T-helper 2 cell treated with Interferon-gamma antibody and Interleukin-4, amounts not matched to agents 5 μg/mL and 100 μg/mL, for 36 hours (primary cell): ENCODE measurements around the gene CD99L2.

Experiments used
- DNase-seq: peaks from one replicate; pipeline ENCODE4 v3.0.0; 2021; ENCODE audit warnings: low spot score
- H3K27ac Mint-ChIP-seq: one replicate; pipeline ENCODE4 v1.8.0; 2021; ENCODE audit warnings: mild to moderate bottlenecking, mixed read lengths
- H3K27me3 Mint-ChIP-seq: one replicate; pipeline ENCODE4 v1.8.0; 2021; ENCODE audit warnings: low read depth, mixed read lengths
- H3K36me3 Mint-ChIP-seq: one replicate; pipeline ENCODE4 v1.8.0; 2021; ENCODE audit warnings: low read depth, mixed read lengths
- H3K4me1 Mint-ChIP-seq: one replicate; pipeline ENCODE4 v1.8.0; 2021; ENCODE audit warnings: low read depth, mixed read lengths
- H3K4me3 Mint-ChIP-seq: one replicate; pipeline ENCODE4 v1.8.0; 2022; ENCODE audit warnings: mild to moderate bottlenecking, moderate library complexity, mixed read lengths
- H3K9me3 Mint-ChIP-seq: one replicate; pipeline ENCODE4 v1.8.0; 2021; ENCODE audit warnings: mixed read lengths

Gene CD99L2, protein sequence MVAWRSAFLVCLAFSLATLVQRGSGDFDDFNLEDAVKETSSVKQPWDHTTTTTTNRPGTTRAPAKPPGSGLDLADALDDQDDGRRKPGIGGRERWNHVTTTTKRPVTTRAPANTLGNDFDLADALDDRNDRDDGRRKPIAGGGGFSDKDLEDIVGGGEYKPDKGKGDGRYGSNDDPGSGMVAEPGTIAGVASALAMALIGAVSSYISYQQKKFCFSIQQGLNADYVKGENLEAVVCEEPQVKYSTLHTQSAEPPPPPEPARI

DNA sequence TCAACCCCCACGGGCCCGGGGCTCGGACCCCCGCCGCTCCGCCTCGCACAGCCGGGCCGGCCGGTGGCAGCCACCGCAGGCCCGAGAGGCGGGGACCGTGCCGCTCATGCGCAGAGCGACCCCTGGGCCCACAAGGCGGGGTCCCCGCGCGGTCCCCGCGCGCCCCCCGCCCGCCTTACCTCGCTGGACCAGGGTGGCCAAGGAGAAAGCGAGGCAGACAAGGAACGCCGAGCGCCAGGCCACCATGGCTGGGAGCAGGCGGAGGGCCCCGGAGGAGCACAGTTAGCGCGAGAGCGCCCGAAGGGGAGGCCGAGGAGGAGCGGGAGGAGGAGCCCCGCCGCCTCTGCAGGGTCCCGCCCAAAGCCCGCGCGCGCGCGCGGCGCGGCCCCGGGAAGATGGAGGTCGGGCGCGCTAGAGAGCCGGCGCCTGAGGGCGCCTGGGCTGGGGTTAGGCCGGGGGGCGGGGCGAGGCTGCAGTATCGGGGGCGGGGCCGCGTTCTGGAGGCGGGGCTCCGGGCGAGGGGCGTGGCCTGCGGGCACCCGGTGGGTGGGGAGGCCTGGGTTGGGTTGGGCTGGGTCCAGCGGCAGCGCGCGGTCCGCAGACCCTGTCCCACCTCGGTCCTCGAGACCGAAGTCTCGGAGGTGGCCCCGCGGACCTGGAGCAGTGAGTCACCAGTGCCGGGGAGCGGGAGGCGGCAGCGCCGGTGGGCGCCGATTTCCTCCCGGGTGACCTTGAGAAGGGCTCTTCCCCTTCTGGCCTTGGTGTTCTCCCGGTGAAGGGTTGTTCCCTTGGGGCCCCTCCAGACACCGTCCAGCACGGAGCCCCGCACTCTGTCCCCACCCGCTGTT is at the start of gene CD99L2:
Gene CD99L2 (minus strand): TSS at position 326 of the 848 bp plus-strand sequence. CDS start 80 bp downstream, at position 246.
- peak within 1 kb of the TSS; percentile 90 for H3K4me3 Mint-ChIP-seq
- H3K4me1 Mint-ChIP-seq = peaks cover 2% of the 10 kb centered on the region
- H3K27me3 Mint-ChIP-seq = peaks cover 14% of the 10 kb centered on the region
- H3K36me3 Mint-ChIP-seq = no peaks in the 10 kb centered on the region
- peak within 1 kb of the TSS; percentile 63 for H3K27ac Mint-ChIP-seq
- peak; percentile 83 for DNase-seq
- H3K9me3 Mint-ChIP-seq = no peaks in the 10 kb centered on the region

DNA sequence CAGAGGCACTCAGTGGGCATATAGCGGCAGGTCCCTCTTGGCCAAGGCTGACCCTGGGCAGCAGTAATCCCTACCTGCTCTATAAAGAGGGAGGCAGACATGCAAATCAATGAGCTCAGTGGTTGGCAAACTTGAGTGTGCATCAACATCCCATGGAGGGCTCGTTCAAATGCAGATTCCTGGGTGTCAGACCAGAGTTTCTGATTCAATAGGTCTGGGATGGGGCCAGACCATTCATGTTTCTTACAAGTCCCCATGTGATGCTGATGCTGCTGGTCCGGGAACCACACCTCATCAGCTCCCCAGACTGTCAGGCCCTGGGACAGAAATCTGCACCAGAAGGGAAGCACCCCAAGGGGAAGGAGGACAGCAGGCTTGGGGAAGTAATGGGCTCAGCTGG is 45.8 kb upstream of the CD99L2 start:
- no peak for DNase-seq
- Mint-ChIP-seq H3K36me3 (no peaks in the 10 kb centered on the region), H3K27me3 (no peaks in the 10 kb centered on the region), H3K9me3 (no peaks in the 10 kb centered on the region), H3K4me1 (no peaks in the 10 kb centered on the region), H3K4me3 (no peak overlapping the region), H3K27ac (no peak overlapping the region)

DNA sequence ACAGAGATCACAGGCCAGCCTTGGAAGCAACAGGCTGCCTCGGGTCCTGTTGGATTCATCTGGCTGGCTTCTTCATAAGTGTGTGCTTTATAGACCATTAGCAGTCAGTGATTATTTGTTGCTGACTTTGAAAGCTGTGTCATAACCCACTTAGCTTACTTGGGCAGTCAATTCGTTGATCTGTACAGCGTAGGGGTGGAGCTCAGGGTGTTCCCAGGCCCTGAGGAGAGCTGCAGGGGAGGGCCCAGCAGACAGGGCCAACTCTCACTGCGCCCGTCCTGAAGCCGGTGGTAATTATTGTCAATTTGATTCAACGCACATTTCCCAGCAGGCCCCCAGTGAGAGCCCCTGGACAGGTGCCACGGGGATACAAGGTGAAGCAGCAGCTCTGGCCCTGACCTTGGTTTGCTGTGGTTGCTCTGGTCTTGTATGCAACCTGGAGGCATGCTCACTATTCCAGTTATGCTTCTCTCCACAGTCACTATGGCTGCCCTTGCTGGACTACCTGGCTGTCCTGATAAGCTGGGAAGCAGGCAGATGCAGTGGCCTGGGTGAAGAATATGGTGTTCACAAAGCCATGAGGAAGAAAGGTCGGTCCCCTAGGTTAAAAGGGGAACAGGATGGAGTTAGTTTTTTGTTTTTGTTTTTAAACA is 44.6 kb upstream of the CD99L2 start:
- H3K36me3 Mint-ChIP-seq = no peaks in the 10 kb centered on the region
- H3K27ac Mint-ChIP-seq = no peak overlapping the region
- no peaks in the 10 kb centered on the region for H3K27me3 Mint-ChIP-seq
- no peak overlapping the region for H3K4me3 Mint-ChIP-seq
- no peaks in the 10 kb centered on the region for H3K4me1 Mint-ChIP-seq
- no peaks in the 10 kb centered on the region for H3K9me3 Mint-ChIP-seq
- DNase-seq = no peak

DNA sequence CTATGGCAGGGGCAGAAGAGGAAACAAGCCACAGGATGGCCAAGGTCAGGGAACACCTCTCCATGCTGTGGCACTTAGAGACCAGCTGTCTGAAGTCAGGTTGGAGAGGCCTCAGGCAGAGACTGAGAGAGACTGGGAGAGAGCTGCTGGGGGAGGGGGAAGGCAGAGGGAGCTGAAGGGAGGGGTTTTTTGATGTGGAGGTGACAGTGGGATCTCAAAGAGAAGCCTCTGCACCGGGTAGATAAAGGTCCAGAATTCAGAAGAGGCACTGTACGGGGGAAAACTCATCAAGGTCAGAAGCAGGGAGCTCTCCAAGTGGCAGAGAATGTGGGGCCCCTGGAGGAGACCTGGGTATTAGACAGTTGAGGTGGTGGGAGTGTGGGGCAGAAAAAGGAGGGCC is 43.1 kb upstream of the CD99L2 start:
- Mint-ChIP-seq H3K36me3 (no peaks in the 10 kb centered on the region), H3K27me3 (no peaks in the 10 kb centered on the region), H3K4me1 (no peaks in the 10 kb centered on the region), H3K27ac (no peak overlapping the region), H3K4me3 (no peak overlapping the region), H3K9me3 (no peaks in the 10 kb centered on the region)
- DNase-seq = no peak

DNA sequence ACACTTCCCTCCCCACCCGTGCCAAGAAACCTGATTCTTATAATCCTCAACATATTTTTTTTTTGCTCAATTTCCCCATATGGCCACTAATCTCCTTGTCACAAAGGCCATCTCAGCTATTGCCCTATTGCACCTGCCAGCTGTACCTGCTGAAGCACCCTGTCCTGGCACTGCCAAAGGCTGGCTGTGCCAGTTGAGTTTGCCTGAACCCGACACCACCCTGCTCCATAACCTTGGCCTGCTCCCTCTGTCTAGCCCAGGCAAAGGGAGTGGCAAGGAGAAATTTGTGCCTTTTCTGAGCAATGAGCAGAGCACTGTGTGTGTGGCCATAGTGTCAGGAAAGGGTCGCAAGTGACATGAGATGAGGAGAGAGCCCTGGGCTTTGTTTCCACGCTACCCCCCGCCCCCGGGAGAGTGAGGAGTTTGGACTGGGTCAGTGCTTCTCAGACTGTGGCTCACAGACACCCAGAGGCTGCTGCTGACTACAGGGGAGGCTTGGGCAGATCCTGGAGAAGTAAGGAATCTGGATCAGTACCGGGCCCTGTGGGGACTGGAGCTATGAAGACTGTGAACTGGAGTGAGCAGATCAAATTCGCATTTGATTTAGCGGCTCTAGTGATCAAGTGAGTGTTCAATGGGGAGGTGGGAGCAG is 42.5 kb upstream of the CD99L2 start:
- H3K36me3 Mint-ChIP-seq = no peaks in the 10 kb centered on the region
- no peak overlapping the region for H3K4me3 Mint-ChIP-seq
- H3K4me1 Mint-ChIP-seq = no peaks in the 10 kb centered on the region

DNA sequence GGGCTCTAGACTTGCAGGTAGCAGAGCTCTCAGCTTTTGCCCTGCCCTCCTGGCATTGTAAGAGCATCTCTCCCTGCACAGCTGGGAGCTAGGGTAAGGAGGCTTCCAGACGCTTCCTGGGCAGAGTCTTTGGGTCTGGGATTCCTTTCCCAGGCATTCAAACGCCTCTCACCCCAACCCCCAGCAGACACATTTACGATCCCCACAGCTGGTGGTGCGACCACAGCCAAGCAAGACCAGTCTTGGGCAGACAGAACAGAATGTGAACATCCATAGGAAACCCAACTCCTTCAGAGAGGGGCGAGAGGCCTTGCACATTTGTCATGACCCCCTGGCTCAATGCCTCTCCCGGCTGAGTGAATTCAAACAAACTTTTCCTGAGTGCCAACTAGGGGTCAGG is 38.1 kb upstream of the CD99L2 start:
- Mint-ChIP-seq H3K27me3 (peaks cover 2% of the 10 kb centered on the region), H3K4me1 (no peaks in the 10 kb centered on the region), H3K4me3 (no peak overlapping the region), H3K36me3 (no peaks in the 10 kb centered on the region), H3K27ac (no peak overlapping the region), H3K9me3 (no peaks in the 10 kb centered on the region)
- DNase-seq = no peak

More for the DNA sequence above, 42.5 kb upstream of the CD99L2 start:
- Mint-ChIP-seq H3K27ac (no peak overlapping the region), H3K27me3 (no peaks in the 10 kb centered on the region), H3K9me3 (no peaks in the 10 kb centered on the region)
- no peak for DNase-seq

- H3K9me3 Mint-ChIP-seq = no peaks in the 10 kb centered on the region
- H3K36me3 Mint-ChIP-seq = no peaks in the 10 kb centered on the region
- H3K27me3 Mint-ChIP-seq = peaks cover 2% of the 10 kb centered on the region
- no peak for DNase-seq
- H3K27ac Mint-ChIP-seq = no peak overlapping the region
- no peaks in the 10 kb centered on the region for H3K4me1 Mint-ChIP-seq
- no peak overlapping the region for H3K4me3 Mint-ChIP-seq
Observed at GRCh38 chrX:150935467-150935866, 37.0 kb upstream of the CD99L2 start.

- H3K4me3 Mint-ChIP-seq = no peak overlapping the region
- no peak overlapping the region for H3K27ac Mint-ChIP-seq
- no peaks in the 10 kb centered on the region for H3K9me3 Mint-ChIP-seq
- no peaks in the 10 kb centered on the region for H3K36me3 Mint-ChIP-seq
- no peak for DNase-seq
- H3K27me3 Mint-ChIP-seq = peaks cover 2% of the 10 kb centered on the region
- no peaks in the 10 kb centered on the region for H3K4me1 Mint-ChIP-seq
Observed at GRCh38 chrX:150934453-150934852, 36.0 kb upstream of the CD99L2 start.

DNA sequence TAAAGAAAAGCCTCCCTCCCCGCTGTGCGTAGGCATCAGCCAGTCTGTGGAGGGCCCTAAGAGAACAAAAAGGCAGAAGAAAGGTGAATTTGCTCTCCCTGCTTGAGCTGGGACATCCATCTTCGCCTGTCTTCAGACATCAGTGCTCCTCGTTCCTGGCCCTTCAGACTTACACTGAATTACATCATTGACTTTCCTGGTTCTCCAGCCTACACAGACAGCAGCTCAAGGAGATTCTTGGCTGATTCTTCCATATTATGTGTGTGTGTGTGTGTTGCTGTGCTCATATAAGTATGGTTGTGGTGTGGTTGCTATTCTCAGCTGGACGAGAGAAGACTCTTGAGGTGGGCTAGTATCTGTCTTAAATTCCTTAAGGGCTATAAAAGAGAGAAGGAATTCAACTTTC is 35.5 kb upstream of the CD99L2 start:
- Mint-ChIP-seq H3K27ac (no peak overlapping the region), H3K36me3 (no peaks in the 10 kb centered on the region), H3K4me1 (no peaks in the 10 kb centered on the region), H3K27me3 (peaks cover 2% of the 10 kb centered on the region), H3K9me3 (no peaks in the 10 kb centered on the region), H3K4me3 (no peak overlapping the region)
- DNase-seq = no peak

DNA sequence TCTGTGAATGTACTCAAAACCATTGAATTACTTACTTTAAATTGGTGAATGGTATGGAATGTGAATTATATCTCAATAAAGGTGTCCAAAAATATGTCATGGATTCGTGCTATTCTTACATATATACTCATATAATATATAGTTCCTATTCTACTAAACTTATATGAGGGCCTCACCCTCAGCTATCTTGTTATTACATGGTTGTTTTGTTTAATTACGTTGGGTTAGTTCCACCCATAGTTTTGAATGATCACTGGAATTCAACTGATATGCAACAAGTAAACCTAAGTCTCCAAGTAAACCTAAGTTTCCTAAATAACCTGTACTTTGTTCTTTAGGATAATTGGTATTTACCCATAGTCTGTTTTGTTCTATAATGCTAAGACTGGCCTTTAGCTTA is 30.6 kb upstream of the CD99L2 start:
- H3K36me3 Mint-ChIP-seq = no peaks in the 10 kb centered on the region
- H3K4me1 Mint-ChIP-seq = no peaks in the 10 kb centered on the region
- no peaks in the 10 kb centered on the region for H3K27me3 Mint-ChIP-seq
- no peak overlapping the region for H3K27ac Mint-ChIP-seq
- no peaks in the 10 kb centered on the region for H3K9me3 Mint-ChIP-seq
- H3K4me3 Mint-ChIP-seq = no peak overlapping the region
- DNase-seq = no peak

DNA sequence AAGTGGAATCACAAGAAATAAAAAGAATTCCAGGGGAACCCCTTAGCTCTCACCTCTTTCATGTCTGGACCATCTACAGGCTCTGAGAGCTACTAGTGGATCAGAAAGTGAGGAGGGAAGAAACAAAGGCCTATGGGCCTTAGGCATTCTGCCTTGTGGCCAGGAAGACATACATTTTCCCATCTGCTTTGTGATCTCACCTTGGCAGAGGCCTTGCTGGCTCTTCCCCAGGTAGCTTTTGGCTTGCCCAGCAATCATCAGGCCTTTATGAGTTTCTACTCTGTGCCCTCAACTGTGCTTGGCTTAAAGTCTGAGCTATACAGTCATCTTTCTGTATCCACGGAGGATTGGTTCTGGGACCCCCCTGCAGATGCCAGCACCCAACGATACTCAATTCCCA is 28.3 kb upstream of the CD99L2 start:
- H3K27ac Mint-ChIP-seq = no peak overlapping the region
- no peaks in the 10 kb centered on the region for H3K27me3 Mint-ChIP-seq
- no peaks in the 10 kb centered on the region for H3K9me3 Mint-ChIP-seq
- H3K36me3 Mint-ChIP-seq = no peaks in the 10 kb centered on the region
- H3K4me1 Mint-ChIP-seq = no peaks in the 10 kb centered on the region
- no peak for DNase-seq
- no peak overlapping the region for H3K4me3 Mint-ChIP-seq

DNA sequence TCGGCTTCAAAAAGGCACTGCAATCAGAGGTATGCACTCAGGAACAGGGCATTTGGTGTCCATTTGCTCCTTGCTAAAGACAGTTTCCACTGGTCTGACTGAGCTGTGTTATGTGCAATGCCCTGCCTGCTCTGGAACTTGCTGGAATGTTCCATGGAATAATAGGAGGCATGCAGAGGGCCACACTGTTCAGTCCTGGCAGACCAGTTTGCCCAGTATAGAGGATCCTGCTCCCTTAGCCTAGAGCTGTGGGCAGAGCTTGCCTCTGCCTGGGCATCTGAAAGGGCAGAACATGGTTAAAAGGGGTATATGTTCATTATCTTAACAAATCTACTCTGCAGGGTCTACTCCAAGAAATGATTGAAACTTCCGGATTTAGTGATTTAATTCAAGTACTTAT is 27.8 kb upstream of the CD99L2 start:
- DNase-seq = no peak
- H3K9me3 Mint-ChIP-seq = no peaks in the 10 kb centered on the region
- H3K27me3 Mint-ChIP-seq = no peaks in the 10 kb centered on the region
- no peak overlapping the region for H3K4me3 Mint-ChIP-seq
- no peaks in the 10 kb centered on the region for H3K4me1 Mint-ChIP-seq
- no peak overlapping the region for H3K27ac Mint-ChIP-seq
- no peaks in the 10 kb centered on the region for H3K36me3 Mint-ChIP-seq

DNA sequence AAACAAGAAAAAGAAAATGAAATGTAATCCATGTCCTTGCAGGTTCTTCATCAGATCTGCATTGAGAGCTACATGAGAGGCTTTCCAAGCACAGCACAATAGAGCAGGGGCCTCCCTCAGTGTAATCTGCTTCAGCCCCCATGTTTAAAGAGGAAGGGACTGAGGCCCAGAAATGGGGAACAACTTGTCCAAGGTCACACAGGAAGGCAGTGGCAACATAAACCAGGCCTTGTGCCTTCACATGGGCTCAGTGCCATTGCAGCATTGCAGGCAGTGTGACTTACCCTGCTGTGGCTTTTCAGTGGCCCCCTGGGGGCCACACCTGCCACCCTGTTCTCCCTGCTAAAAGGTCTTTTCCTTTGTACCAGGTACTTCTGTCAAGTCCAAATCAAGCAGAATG is 20.9 kb upstream of the CD99L2 start:
- no peak for DNase-seq
- no peak overlapping the region for H3K27ac Mint-ChIP-seq
- H3K4me1 Mint-ChIP-seq = no peaks in the 10 kb centered on the region
- no peaks in the 10 kb centered on the region for H3K36me3 Mint-ChIP-seq
- H3K27me3 Mint-ChIP-seq = no peaks in the 10 kb centered on the region
- no peaks in the 10 kb centered on the region for H3K9me3 Mint-ChIP-seq
- H3K4me3 Mint-ChIP-seq = no peak overlapping the region

- no peaks in the 10 kb centered on the region for H3K4me1 Mint-ChIP-seq
- H3K36me3 Mint-ChIP-seq = no peaks in the 10 kb centered on the region
- H3K27ac Mint-ChIP-seq = no peak overlapping the region
- H3K27me3 Mint-ChIP-seq = peaks cover 2% of the 10 kb centered on the region
- no peak overlapping the region for H3K4me3 Mint-ChIP-seq
- H3K9me3 Mint-ChIP-seq = no peaks in the 10 kb centered on the region
- no peak for DNase-seq
Observed at GRCh38 chrX:150913511-150913910, 15.0 kb upstream of the CD99L2 start.
